PFSK-1 (cell line): ENCODE data around the gene NDUFA8.

ENCODE experiments used
- FOXP2 ChIP-seq: optimal IDR thresholded peaks from 2 replicates; pipeline ENCODE3; 2011; ENCODE audit warnings: borderline replicate concordance, control low read depth, inconsistent platforms; ENCODE audit not compliant: insufficient read depth; ENCODE audit errors: extremely low read length, extremely low read depth
- POLR2AphosphoS5 ChIP-seq: IDR thresholded peaks from 2 replicates; pipeline ENCODE4 v1.6.1; 2012; ENCODE audit warnings: low read depth, mild to moderate bottlenecking, control low read depth, low read length, moderate library complexity
- SIN3A ChIP-seq: IDR thresholded peaks from 2 replicates; pipeline ENCODE4 v1.6.1; 2012; ENCODE audit warnings: mild to moderate bottlenecking, low read length, moderate library complexity, borderline replicate concordance; ENCODE audit not compliant: insufficient read depth
- TAF1 ChIP-seq: IDR thresholded peaks from 2 replicates; pipeline ENCODE4 v1.6.1; 2012; ENCODE audit warnings: low read length, control low read depth, borderline replicate concordance; ENCODE audit not compliant: insufficient read depth
- TF ChIP-seq, protein P1 (sequence below), 2 experiments: IDR thresholded peaks; 2 replicates each; pipeline versions ENCODE4 v1.6.1 to v1.8.0; 2011 to 2012; ENCODE audit warnings: low read depth in 2 of 2, low read length in 2 of 2, control low read depth in 1 of 2, inconsistent platforms in 1 of 2, mild to moderate bottlenecking in 1 of 2, moderate library complexity in 1 of 2; ENCODE audit not compliant: insufficient read depth in 1 of 2

Gene NDUFA8

DNA sequence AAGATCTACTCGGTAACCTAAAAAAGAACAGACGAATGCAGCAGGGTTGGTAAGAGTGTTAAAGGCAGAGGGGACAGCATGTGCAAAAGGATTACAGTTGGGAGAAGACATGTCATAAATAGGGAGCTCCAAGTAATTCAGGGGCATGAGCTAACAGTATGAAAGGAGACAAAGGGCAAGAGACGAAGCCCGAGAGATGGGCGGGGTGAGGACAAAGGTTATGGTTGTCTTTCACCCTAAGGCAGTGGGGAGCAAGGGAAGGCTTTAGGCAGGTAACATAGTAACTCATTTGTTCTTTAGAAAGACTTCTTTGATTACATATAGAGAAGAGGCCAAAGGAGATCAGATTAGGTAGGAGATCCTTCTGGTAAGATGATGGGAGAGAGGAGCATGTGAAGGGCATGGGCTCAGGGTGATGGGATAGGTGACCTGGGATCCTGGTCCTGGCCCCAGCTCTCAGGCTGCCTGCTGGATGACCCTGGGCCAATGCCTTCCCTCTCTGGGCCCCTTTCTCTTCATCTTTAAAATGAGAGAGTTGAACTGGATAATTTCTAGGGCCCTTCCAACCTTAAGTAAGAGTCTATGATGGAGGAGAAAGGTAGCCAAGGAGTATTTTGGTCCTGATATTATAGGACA is 19.6 kb upstream of the NDUFA8 start:
- TF ChIP-seq SIN3A (no peak), TAF1 (no peak), FOXP2 (no peak), POLR2AphosphoS5 (no peak)
- TF ChIP-seq, protein P1, sequence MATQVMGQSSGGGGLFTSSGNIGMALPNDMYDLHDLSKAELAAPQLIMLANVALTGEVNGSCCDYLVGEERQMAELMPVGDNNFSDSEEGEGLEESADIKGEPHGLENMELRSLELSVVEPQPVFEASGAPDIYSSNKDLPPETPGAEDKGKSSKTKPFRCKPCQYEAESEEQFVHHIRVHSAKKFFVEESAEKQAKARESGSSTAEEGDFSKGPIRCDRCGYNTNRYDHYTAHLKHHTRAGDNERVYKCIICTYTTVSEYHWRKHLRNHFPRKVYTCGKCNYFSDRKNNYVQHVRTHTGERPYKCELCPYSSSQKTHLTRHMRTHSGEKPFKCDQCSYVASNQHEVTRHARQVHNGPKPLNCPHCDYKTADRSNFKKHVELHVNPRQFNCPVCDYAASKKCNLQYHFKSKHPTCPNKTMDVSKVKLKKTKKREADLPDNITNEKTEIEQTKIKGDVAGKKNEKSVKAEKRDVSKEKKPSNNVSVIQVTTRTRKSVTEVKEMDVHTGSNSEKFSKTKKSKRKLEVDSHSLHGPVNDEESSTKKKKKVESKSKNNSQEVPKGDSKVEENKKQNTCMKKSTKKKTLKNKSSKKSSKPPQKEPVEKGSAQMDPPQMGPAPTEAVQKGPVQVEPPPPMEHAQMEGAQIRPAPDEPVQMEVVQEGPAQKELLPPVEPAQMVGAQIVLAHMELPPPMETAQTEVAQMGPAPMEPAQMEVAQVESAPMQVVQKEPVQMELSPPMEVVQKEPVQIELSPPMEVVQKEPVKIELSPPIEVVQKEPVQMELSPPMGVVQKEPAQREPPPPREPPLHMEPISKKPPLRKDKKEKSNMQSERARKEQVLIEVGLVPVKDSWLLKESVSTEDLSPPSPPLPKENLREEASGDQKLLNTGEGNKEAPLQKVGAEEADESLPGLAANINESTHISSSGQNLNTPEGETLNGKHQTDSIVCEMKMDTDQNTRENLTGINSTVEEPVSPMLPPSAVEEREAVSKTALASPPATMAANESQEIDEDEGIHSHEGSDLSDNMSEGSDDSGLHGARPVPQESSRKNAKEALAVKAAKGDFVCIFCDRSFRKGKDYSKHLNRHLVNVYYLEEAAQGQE (IDR thresholded peaks at IDR 0.05; ENCODE audit: insufficient read depth in 1 of 2, low read depth in 2 of 2, low read length in 2 of 2): no peak

GRCh38 chr9:122176916-122177315 is 17.3 kb upstream of the NDUFA8 start:
- TF ChIP-seq, protein P1 (IDR thresholded peaks at IDR 0.05; ENCODE audit: insufficient read depth in 1 of 2, low read depth in 2 of 2, low read length in 2 of 2): no peak
- TF ChIP-seq TAF1 (no peak), POLR2AphosphoS5 (no peak), FOXP2 (no peak), SIN3A (no peak)

GRCh38 chr9:122173670-122174069 is 14.1 kb upstream of the NDUFA8 start:
- TF ChIP-seq TAF1 (no peak), SIN3A (no peak)

DNA sequence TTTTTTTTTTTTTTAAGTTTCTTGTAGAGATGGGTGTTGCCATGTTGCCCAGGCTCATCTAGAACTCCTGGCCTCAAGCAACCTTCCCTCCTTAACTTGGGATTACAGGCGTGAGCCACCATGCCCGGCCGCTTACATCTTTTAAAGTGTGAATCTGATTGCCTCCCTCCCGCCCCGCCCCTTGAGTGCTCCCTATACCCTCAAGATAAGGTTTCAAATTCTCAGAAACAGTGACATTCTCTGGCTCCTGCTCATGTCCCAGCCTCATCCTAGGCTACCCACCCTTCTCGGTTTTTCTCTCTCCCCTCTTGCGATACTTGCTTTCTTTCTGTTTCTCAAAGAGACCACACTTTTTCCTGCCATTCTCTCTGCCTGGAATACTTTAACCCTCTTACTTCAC is 12.6 kb upstream of the NDUFA8 start:
- TF ChIP-seq FOXP2: no peak
- TF ChIP-seq POLR2AphosphoS5: no peak
- TF ChIP-seq TAF1: no peak
- no peak for TF ChIP-seq SIN3A
- TF ChIP-seq, protein P1 (IDR thresholded peaks at IDR 0.05; ENCODE audit: insufficient read depth in 1 of 2, low read depth in 2 of 2, low read length in 2 of 2): no peak

DNA sequence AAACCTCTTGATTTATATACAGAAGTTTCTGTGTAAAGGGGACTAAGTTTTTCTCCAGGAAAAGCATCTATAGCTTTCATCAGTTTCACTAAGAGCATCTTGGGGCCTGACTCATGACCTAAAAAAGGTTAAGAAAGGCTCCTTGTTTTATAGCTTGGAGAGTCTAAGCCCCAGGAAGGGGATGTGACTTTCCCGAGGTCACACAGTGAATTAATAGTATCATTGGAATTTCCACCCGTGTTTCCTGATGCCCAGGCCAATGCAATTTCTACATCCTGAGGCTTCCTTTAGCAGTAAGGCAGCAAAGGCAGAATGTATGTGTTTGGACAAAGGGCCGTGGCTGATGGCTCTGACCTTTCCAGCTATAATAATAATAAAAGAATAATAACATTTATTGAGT is 8.8 kb upstream of the NDUFA8 start:
- TF ChIP-seq FOXP2 (no peak), POLR2AphosphoS5 (no peak), TAF1 (no peak), SIN3A (no peak)
- TF ChIP-seq, protein P1 (IDR thresholded peaks at IDR 0.05; ENCODE audit: insufficient read depth in 1 of 2, low read depth in 2 of 2, low read length in 2 of 2): no peak
